ENCODE data around the gene IP6K3. TPM values are rescaled to one million over a fixed set of nuclear protein-coding genes. Genes with fewer than 3 reads are reported as not detected.

IP6K3 gene
- total RNA-seq, 2 donors from 2014 or later: 0.19 to 0.32 TPM

- no peak for DNase-seq (ENCODE audit: low spot score)
- intact Hi-C loops (cut with DNase I): no loop called here
Measured at GRCh38 chr6:33716379-33716778, 30.3 kb downstream of the IP6K3 start.

DNA sequence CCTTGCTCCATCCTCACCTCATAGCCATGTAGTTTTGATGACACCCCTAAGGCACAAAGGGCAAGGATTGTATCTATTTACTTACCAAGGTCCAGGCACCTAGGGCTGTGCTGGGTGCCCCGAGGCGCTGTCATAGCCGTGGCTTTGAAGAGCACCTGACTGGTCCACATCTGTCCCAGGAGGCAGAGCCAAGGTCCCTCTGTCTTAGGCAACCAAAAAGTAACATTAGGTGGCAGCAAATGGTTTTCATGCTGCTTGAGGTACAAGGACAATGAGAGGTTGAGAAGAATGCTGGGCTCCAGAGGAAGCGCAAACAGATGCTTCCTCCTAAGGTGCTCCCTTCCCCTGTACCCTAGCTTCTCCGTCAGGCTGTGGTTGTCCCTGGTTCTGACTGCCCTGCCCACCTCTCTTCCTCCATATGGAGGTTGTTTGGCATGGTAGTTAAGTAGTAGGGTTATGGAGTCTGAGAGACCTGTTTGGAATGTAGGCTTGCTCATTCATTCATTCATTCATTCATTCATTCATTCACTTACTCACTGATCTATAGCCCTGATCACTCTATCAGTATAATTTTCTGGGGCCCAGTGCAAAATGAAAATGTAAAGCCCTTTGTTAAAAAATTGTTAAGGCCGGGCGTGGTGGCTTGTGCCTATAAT is 32.2 kb downstream of the IP6K3 start:
- intact Hi-C loops (cut with DNase I): no loop called here
- peak; percentile 48 for DNase-seq (ENCODE audit: low spot score)

DNA sequence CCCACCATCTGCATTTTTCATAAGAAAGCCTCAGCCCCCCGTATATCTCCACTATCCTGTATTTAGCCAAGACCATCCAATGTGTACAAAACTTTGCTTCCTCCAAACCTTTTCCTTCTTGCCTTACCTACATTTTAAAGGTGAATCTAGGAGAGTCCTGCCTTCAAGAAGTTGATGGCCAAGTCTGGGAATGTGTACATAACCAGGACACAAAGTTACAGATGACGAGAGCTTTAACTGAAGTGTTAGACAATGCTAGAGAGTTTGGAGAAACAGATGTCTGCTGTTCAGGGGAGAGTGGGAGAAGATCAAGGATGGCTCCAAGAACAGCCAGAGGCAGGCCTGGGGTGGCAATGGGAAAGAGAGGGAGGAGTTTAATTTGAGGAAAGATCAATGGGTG is 32.9 kb downstream of the IP6K3 start:
- intact Hi-C loops (cut with DNase I): no loop called here
- peak; percentile 3 for DNase-seq (ENCODE audit: low spot score)

DNA sequence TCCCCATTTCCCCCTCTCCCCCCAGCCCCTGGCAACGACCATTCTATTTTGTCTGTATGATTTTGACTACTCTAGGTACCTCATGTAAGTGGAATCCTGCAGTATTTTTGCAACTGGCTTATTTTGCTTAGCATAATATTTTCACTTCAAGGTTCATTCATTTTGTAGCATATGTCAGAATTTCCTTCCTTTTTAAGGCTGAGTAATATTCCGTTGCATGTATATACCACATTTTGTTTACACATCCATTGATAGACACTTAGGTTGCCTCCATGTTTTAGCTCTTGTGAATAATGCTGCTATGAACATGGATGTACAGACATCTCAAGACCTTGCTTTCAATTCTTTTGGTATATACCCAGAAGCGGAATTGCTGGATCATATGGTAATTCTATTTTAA is 33.8 kb downstream of the IP6K3 start:
- intact Hi-C loops (cut with DNase I): no loop called here
- no peak for DNase-seq (ENCODE audit: low spot score)

GRCh38 chr6:33711140-33712129 is 35.3 kb downstream of the IP6K3 start, which contains the start of gene UQCC2:
Gene UQCC2 (minus strand): TSS chr6:33711700. CDS start chr6:33711686, 14 bp downstream.
- intact Hi-C loops (cut with DNase I): no loop called here
- peak; percentile 99 for DNase-seq (ENCODE audit: low spot score)

DNA sequence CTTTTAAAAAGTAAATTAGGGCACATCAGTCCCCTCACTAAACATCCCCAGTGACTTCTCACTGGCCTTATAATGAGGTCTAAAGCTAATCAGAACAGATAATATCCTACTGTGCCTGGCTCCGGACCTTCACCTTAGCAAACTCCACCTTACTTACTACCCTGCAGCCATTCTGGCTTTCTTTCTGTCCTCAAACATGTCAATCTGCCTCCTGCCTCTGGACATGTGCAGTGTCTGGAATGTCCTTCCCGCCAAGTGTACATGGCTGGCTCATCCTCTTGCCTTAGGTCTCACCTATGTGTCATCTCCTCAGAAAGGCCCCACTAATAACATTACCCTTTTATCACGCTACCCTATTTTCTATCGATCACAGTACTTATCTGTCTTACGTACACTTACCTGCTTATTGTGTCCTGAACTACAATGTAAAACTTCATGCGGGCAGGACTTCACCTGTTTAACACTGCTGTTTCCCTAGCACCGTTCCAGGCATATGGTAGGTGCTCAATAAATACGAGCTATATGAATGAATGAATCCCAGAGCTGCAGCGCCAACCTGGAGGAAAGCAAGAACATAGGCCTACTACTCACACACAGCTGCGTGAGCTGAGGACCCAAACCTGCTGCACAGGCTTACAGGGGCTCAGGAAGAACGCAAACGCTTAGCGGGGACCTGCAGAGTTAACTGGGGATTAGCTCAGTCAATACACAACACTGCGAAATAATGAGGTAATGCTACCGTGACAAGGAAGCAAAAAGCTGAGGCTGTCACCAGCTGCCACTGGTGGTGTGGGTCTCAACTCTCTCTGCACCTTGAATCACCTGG is 36.2 kb downstream of the IP6K3 start:
- intact Hi-C loops (cut with DNase I): no loop called here
- DNase-seq (ENCODE audit: low spot score): no peak

DNA sequence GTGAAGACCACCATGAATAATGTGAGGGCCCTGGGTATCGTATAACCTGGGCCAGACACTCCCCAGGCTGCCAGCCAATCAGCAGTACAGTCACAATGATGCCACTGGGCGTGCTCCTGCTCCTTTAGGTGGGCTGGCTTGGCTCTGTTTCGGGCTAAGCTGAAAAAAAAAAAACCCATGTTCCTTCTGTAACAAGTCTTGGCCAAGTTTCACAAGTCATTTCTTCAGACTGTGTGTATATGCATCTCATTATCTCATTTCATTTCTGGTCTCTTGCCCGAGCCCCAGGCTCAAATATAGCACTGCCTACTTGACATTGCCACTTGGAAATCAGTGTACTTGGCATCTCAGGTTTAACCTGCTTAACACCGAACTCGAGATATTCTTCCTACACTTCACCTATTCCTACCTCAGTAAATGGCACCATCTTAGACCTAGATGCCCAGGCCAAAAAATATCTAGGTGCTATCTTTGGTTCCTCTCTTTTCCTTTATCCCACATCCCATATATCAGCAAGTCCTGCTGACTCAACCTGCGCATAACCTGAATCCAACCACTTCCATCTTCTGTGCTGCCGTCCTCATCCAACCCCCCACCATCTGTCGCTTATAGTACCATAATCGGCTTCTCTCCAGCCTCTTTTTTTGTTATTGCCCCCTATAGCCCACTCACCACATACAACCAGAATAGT is 37.0 kb downstream of the IP6K3 start:
- intact Hi-C loops (cut with DNase I): loop anchor here in 1 of 2 donors (5.0 kb wide), 1 partner anchor 117 kb away; no protein-coding TSS in a partner anchor

DNA sequence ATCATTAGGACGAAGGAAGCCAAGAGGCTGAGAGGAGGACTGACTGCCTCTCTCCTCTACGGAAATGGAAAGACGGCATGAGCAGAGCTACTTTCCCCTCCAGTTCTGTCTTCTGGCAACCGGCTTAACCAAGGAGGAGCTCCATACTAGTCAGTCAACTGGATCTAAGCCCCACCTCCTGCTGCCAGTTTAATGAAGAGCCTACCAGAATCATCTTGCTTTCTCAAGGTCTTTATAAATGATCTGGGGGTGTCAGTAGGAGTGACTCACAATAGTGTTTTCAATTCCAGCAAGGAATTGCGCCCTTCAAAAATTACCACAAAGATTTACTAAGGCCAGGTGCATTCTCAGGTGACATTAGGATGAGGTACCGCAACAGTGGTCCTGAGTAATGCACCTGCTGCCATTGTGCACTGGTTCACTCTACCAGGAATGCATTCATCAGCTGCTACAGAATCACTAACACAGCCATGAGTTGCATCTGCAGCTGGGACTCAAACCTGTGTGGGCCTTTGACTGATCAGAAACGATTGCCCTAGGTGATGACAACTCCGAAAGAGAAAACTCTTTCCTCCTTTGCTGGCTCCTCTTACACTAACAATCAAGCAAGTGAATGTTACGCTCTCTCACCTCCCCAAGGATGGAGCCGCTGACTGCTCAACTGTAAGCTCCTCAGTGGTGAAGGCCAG is 38.0 kb downstream of the IP6K3 start:
- intact Hi-C loops (cut with DNase I): loop anchor here in 1 of 2 donors (5.0 kb wide), 1 partner anchor 116 kb away; no protein-coding TSS in a partner anchor
- no peak for DNase-seq (ENCODE audit: low spot score)

More for the DNA sequence above, 37.0 kb downstream of the IP6K3 start:
- DNase-seq (ENCODE audit: low spot score): no peak

- no peak for DNase-seq (ENCODE audit: low spot score)
- intact Hi-C loops (cut with DNase I): loop anchor here in 1 of 2 donors (5.0 kb wide), 1 partner anchor 115 kb away; no protein-coding TSS in a partner anchor
Measured at GRCh38 chr6:33707771-33708170, 38.9 kb downstream of the IP6K3 start.

DNA sequence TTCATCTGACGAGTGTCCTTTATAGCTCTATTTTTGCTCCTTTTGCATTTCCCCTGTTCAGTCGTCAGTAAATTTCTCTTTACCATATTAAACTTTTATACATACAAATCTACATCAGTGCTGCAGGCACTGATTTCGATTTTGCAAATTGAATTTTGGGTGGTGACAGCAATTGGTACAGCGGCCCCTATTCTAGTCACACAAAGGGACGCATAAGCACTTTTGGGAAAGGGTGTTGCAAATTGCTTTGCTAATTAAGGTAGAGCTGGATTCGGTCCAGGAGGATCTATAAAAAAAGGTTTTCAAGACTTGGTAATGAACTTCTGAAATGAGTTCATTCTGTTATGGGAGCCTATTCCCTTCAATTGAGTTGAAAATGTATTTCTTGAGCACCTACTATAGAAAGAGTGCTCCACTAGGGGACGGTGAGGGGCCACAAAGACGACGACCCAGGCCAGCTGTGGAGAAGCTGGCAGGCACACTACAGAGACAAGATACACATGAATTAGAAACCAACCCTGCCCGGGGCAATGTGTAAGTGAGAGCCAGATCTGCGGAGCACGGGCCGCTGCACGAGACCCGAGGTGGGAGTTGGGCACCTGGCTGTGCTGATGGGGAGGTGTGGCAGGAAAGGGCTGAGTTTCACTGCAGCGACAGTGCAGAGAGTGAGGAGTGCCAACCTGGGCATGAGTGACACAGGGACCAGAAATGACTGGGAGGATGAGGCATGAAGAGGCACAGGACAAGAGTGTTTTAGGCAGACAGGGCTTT is 40.6 kb downstream of the IP6K3 start:
- intact Hi-C loops (cut with DNase I): loop anchor here in 1 of 2 donors (5.0 kb wide), 1 partner anchor 114 kb away; no protein-coding TSS in a partner anchor
- DNase-seq (ENCODE audit: low spot score): peak; percentile 70

- no peak for DNase-seq (ENCODE audit: low spot score)
- intact Hi-C loops (cut with DNase I): loop anchor here in 1 of 2 donors (5.0 kb wide), 1 partner anchor 113 kb away; no protein-coding TSS in a partner anchor
Measured at GRCh38 chr6:33705268-33705885, 41.3 kb downstream of the IP6K3 start.

DNA sequence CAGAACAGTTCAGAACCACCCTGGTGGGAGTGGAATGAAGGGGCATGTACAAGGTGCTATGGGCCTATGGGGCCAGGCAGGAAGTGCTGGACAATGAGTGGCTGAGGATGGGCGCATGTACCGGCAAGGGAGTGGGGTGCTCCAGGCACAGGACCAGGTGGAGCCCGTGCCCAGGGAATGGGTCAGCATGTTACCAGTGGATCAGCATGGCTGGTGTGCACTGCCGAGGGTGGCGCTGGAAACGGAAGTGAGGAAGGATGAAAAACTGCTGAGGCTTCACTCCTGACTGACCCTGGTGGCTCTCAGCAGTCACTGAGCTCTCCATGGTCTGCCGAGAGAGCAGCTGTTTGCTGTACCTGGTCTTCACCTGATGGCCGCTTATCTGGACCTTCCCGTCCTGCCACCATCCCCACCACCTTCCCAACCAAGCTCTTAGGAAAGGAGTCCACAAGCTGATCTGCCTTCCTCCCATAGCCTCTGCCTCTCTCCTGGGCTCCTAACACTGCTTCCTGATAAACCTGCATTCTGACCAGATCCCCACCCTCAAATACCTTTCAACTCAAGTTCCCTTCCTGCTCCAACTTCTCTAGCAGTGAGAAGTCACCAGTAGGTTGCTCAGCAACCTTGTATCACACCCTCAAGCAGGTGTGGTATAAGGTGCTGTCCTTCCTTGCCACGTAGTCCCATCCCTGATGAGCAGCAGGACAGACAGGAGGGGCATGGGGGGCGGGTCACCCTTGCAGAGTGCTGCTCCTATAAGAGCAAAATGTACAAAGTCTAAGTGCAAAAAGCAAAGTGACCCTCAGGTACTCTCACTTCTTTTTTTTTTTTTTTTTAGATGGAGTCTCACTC is 42.3 kb downstream of the IP6K3 start:
- intact Hi-C loops (cut with DNase I): loop anchor here in 1 of 2 donors (5.0 kb wide), 1 partner anchor 112 kb away; no protein-coding TSS in a partner anchor
- DNase-seq (ENCODE audit: low spot score): no peak

- intact Hi-C loops (cut with DNase I): no loop called here
- DNase-seq (ENCODE audit: low spot score): no peak
Measured at GRCh38 chr6:33702345-33702977, 44.2 kb downstream of the IP6K3 start.

DNA sequence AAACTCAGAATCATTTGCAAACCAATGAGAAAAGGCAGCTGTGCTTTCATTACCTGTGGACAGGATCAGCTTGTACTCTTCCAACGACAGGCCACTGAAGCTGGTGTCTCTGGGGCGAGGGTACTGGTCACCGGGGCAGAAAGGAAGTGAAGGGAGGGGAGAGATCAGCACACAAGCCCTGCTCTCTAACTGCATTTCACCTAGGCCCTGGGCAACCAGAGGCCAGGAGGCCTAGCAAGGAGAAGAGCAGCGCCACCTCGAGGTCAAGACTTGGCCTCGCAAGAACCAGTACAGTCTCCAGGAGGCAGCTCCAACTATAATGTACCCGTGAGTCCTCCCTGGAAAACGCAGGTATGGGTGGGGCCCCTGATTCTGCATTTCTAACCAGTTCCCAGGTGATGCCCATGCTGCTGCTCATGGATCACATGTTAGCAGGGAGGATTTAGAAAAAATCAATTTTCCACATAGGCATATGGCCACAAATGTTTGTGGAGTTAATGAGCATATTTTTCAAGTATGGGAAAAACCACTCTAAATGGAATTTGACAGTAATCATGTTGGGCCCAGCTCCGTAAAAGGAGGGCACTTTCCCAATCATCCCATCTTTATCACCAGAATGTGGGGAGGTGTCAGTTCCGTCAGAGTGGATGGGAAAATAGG is 46.2 kb downstream of the IP6K3 start:
- intact Hi-C loops (cut with DNase I): no loop called here
- no peak for DNase-seq (ENCODE audit: low spot score)

- no peak for DNase-seq (ENCODE audit: low spot score)
- intact Hi-C loops (cut with DNase I): no loop called here
Measured at GRCh38 chr6:33699739-33700138, 47.0 kb downstream of the IP6K3 start.

All from posterior vena cava (tissue), 2 donors.